ENCODE results near the gene TINCR. TPM values are rescaled to one million over a fixed set of nuclear protein-coding genes. Genes with fewer than 3 reads are reported as not detected.

The TINCR gene
- total RNA-seq, 4 donors from 2014 or later: not detected

DNA sequence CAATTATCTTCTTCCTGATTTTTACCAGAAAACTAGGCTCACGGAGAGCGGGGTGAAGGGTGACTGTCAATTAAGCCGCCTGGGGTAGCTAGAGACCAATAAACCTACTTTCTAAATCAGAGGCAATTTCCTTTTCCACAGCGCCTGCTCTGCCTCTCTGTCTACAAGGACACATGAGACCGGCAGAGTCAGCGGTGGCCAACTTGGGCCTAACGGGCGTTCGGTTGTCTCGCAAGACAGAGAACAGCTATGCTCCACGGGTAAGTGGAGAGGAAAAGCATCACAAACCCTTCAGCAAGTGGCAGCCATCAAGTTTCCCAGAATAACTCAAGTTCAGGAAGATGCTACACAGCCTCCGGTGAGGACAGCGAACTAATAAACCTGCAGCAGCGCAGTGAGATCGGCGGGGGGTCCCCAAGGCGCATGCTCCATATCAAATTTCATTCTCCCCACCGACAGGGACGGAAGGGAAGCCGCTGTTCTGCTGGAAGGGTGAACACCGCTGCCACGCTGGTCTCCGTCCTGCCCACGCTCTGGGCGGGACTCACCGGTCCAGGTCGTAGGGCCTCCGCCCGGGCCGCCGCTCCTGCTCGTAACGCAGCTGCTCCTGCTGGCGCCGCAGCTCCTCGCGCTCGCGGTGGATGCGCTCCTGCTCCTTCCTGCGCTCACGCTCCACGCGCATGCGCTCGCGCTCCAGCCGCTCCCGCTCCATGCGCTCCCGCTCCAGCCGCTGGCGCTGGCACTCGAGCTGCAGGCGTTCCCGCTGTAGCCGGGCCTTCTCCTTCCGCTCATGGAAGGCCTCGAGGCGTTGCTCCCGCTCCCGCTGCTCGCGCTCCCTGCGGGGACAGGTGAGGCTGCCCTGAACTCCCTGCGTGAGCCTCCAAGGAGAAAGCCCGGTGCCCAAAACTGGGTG is 25.8 kb upstream of the TINCR start:
- H3K9me3 ChIP-seq: no peaks in the 10 kb centered on the region
- H3K4me1 ChIP-seq: no peaks in the 10 kb centered on the region
- H3K27ac ChIP-seq: no peak overlapping the region
- intact Hi-C loops (cut with DNase I): no loop called here
- H3K27me3 ChIP-seq: no peaks in the 10 kb centered on the region
- H3K36me3 ChIP-seq: peaks cover 95 to 98% of the 10 kb centered on the region in 2 donors
- WGBS, 2 donors: 94 to 96% methylated on average over 66 to 67 of the region's 67 CpGs
- H3K4me3 ChIP-seq (replicated peaks in 1 of 3): no peak overlapping the region
- DNase-seq: no peak
- TF ChIP-seq POLR2A (IDR thresholded peaks at IDR 0.05) (no peak), CTCF (IDR thresholded peaks at IDR 0.05) (no peak)

GRCh38 chr19:5592531-5593342 is 25.0 kb upstream of the TINCR start:
- peaks cover 95 to 98% of the 10 kb centered on the region in 2 donors for H3K36me3 ChIP-seq
- no peak overlapping the region for H3K27ac ChIP-seq
- H3K27me3 ChIP-seq: no peaks in the 10 kb centered on the region
- intact Hi-C loops (cut with DNase I): no loop called here
- TF ChIP-seq POLR2A (IDR thresholded peaks at IDR 0.05) (no peak), CTCF (IDR thresholded peaks at IDR 0.05) (no peak)
- no peak for DNase-seq
- H3K4me3 ChIP-seq (replicated peaks in 1 of 3): no peak overlapping the region
- H3K4me1 ChIP-seq: no peaks in the 10 kb centered on the region
- 92% methylated on average over 24 of the region's 24 CpGs for WGBS, 2 donors
- no peaks in the 10 kb centered on the region for H3K9me3 ChIP-seq

DNA sequence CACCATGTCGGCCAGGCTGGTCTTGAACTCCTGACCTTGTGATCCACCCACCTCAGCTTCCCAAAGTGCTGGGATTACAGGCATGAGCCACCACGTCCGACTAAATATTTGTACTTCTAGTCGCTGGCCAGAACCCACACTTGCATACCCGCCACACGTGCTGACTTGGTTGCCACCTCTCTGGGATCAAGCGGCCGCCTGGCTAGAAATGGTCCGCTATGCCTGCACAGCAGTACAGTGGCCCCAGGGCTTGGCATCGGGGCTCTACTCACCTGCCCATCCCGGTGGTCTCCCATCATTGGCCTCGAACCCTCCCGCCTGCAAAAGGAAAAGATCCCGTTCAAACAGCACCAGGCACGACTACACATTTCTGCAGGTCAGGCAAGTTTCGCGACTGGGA is 23.7 kb upstream of the TINCR start:
- Histone ChIP-seq H3K36me3 (peaks cover 89 to 97% of the 10 kb centered on the region in 2 donors), H3K9me3 (no peaks in the 10 kb centered on the region), H3K4me3 (replicated peaks in 1 of 3) (no peak overlapping the region), H3K27ac (no peak overlapping the region), H3K27me3 (no peaks in the 10 kb centered on the region), H3K4me1 (peaks cover under 1 to 2% of the 10 kb centered on the region in 2 donors)
- WGBS, 2 donors: 91 to 98% methylated on average over 16 to 17 of the region's 17 CpGs
- intact Hi-C loops (cut with DNase I): no loop called here
- DNase-seq: no peak
- no peak for TF ChIP-seq POLR2A (IDR thresholded peaks at IDR 0.05)
- TF ChIP-seq CTCF (IDR thresholded peaks at IDR 0.05): no peak

DNA sequence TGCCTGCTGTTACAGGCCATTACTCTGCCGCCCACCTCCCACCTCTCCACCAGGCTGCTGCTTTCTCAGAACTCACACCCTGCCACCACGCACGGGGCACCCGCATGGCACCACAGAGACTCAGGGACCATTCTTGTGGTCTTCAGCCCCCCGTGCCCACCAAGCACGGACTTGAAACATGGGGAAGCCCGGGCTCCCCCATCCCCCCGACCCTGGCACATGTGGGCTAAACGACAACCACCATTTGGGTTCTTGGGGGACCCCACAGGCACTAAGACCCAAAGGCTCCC is 23.1 kb upstream of the TINCR start:
- Histone ChIP-seq H3K36me3 (peaks cover 84 to 91% of the 10 kb centered on the region in 2 donors), H3K4me3 (replicated peaks in 1 of 3) (no peak overlapping the region), H3K27me3 (no peaks in the 10 kb centered on the region), H3K27ac (no peak overlapping the region), H3K9me3 (no peaks in the 10 kb centered on the region), H3K4me1 (peaks cover 7 to 8% of the 10 kb centered on the region in 2 donors)
- WGBS, 2 donors: 89 to 94% methylated on average over 9 of the region's 9 CpGs
- intact Hi-C loops (cut with DNase I): no loop called here
- no peak for TF ChIP-seq CTCF (IDR thresholded peaks at IDR 0.05)
- TF ChIP-seq POLR2A (IDR thresholded peaks at IDR 0.05): no peak
- no peak for DNase-seq

Measured in thyroid gland (tissue), 4 donors.